Erythroblast (primary cell): Measurements from ENCODE around the gene SH3BGRL3.
"Not testable (repeated sequence)": the region's sequence is repeated elsewhere in the genome, so short reads cannot be mapped to it uniquely, and the experiment has no call there.

Experiments
- DNase-seq, 2 experiments: peaks; one replicate each; lab custom pipeline; 2025; lab: John Stamatoyannopoulos, UW
- GATA1 ChIP-seq: IDR thresholded peaks from 2 replicates; pipeline ENCODE4 v1.6.1; 2011; ENCODE audit warnings: low read depth, mild to moderate bottlenecking, control low read depth, low read length, moderate library complexity
- POLR2A ChIP-seq: IDR thresholded peaks from 2 replicates; pipeline ENCODE4 v1.6.1; 2011; ENCODE audit warnings: mild to moderate bottlenecking, low read length

The SH3BGRL3 gene

DNA sequence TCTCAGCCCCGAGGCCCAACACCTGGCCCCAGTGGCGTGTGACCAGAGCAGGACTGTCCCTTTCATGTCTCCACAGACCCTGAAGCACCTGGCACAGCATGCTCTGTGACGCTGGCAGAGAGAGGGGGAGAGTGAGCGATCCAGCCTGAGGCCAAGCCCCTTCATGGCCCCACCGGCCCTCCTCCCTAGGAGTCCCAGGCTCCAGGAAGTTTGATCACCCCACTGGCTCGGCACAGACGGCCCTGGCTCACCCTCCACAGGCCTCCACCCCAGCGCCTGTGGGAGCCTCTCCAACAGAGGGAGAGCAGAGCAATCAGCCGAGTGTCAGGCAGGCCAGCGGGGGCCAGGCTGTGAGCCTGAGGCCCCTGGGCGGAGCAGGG is 11.0 kb downstream of the SH3BGRL3 start:
- DNase-seq, result no peak
- TF ChIP-seq GATA1 (no peak), POLR2A (no peak)

DNA sequence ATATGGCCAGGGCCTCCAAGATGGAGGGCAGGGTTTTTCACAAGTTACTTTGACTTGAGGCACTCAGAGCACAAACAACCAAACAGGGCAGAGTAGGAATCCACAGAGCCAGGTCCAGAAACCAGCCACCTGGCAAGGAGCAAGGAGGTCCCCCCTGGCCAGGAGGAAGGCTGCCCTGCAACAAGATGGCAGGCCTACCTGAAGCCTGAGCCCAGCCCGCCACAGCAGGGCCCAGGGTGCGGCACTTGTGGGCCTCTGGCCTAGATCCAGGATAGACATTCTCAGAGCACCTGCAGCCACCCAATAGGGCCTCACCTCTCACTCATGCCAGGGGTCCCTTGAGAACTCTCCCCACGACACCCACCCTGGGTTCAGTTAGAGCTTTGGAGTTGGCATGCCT is 11.5 kb downstream of the SH3BGRL3 start:
- TF ChIP-seq POLR2A, result no peak
- TF ChIP-seq GATA1, result no peak
- DNase-seq, result no peak

DNA sequence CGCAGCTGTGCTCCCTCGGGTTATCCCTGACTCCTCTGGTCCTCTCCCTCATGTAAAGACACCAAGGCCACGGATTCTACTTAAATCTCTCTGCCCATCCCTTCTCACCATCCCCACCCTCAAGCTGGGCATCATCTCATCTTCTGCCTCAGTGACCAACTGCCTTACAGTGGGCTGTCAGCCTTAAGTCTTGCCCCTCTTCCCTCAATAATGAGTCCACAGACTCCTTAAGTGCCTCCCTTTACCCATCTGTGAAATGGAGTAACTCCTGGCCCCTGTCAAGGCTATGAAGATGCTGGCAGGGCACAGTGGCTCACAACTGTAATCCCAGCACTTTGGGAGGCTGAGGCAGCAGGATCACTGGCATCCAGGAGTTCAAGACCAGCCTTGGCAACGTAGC is 12.1 kb downstream of the SH3BGRL3 start:
- TF ChIP-seq POLR2A (no peak), GATA1 (no peak)
- no peak for DNase-seq

DNA sequence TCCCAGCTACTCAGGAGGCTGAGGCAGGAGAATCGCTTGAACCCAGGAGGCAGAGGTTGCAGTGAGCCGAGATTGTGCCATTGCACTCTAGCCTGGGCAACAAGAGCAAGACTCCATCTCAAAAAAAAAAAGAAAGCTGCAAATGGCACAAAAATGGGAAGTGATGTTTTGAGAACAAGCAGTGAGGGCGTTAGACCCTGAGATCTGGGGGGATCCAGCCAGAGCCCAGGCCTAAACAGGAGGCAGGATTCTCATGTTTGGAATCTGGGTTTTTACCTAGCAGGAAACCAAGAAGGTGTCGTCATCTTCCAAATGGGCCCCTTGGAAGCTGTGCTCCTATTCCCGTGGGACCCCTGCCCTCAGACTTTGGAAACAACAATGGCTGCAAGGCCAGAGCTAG is 12.8 kb downstream of the SH3BGRL3 start:
- not testable (repeated sequence) for DNase-seq

DNA sequence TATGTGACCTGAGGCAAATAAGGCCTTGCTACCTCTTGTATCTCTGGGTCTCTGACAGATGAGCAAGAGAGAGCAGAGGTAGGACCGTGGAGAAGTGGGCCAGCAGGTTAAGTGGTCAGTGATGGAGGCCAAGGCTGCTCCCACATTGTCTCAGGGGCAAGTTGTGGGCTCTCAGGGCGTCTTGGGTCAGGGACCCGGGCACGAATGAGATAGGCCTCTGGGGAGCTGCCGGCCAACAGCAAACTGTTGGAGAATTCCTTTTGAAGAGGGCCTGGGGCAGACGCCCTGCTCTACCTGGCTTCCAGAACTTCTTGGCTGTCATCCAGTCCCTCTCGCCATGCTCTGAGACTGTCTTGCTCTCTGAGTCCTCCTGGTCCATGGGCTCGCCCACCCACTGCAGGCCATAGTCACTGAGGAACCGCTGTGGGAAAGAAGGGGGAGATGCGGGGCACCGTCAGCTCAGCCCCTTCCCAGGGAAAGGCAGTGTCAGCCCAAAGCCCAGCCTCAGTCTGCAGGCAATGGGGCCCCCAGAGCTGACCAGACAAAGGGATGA is 14.1 kb downstream of the SH3BGRL3 start:
- DNase-seq, result no peak
- TF ChIP-seq POLR2A, result no peak
- no peak for TF ChIP-seq GATA1

DNA sequence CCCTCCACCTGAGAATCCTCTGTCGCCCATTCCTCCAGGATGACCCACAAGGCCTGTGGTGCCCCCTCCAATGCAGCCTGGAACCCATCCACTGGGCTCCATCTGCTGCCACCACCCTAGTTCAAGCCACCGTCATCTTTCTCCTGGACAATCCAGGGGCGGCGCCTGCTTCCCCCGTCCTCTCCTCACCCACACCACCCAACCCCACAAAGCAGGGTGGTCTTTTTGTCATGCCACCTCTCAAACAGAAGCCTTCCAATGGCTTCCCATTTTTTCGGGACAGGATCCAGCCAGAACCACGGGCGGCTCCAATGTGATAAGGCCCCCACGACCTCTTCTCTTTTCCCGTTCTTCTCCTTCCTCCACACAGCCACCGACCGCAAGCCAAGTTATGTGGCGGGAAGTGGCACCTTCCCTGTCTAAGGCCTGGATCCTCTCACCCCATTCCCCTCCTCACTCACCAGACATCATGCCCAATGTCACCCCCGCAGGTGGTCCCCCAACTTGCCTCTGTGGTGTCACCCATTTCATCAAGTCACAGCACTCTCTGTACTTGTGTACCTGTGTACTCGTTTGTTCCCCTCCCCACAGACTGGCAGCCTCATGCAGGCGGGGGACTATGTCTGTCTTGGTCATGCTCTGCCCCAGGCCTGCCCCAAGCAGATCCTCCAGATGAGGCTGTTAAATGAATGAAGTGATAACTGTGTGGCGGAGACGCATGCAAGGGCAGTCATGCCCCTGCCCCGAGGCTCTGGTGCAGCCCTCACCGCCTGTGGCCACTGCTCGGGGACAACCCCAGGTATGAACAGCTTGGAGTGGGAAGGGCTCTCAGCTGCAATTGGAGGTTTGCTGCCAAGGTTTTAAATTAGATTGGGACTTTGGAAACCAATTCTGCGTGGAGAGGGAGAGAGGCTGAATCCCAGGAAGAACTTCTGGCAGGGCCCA is 15.6 kb downstream of the SH3BGRL3 start:
- TF ChIP-seq POLR2A (no peak), GATA1 (no peak)
- DNase-seq, result no peak

DNA sequence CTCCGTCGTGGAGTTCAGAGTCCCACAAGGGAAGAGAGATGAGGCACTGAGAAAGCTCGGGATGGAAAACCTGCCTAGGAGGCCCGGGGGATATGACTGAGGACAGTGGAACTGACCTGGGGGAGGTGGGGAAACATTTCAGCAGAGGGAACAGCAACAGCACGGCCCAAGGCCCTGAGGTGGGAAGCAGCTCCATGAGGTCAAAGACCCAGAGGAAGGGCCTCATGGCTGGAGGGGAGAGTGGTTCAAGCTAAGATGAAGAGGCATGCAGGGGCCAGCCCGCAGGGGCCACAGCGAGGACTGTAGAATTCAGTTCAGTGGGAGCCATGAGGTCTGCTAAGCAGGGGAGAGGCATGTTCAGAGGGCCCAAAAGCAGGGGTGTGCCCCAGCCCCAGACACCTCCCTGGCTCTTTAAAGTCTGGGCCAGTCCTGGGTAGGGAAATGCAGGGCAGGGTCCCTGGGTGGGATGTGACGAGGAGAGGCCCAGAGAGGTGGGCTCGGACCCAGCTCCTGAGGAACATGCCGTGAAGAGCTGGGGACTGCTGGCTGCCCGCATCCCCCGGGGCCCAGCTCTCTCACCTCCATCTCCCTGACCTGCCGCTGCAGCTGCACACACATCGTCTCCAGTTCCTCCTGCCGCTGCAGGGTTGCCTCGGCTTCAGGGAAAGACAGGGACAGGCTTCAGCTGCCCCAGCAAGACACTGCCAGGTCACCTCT is 16.6 kb downstream of the SH3BGRL3 start:
- DNase-seq, result no peak
- no peak for TF ChIP-seq GATA1
- TF ChIP-seq POLR2A, result no peak

DNA sequence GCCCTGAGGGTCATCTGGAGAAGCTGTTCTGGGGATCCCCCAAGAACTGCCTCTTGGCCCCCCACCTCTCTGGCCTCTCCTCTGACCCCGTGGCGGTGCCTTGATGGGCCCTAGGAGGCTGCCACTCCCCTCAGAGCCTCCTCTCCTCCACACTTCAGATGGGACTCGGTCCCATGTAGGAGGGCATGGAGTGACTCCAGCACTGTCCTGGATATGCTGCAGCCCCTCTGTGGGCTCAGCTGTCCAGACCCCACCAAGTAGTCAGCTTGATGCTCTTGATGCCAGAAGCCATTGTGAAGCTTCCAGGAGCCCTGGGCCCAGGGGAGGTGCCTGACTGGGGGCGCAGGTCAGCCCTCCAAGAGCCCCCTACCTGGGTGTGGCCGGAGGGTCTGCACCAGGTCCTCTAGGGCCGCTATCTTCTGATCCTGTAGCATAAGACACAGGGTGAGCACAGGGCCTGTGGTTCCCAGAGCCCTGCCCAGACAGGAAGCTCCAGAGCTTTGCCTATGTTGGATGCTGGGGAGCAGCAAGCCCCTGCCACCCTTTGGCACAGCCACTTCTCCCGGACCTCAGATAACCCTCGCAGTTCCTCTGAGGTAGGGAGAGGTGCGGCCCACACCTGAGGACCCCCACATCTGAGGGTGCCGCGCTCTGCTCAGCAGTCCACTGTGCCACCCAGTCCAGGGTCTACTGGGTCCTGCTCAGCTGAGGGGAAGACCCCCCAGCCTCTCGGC is 17.3 kb downstream of the SH3BGRL3 start:
- no peak for TF ChIP-seq GATA1
- TF ChIP-seq POLR2A, result no peak
- no peak for DNase-seq

DNA sequence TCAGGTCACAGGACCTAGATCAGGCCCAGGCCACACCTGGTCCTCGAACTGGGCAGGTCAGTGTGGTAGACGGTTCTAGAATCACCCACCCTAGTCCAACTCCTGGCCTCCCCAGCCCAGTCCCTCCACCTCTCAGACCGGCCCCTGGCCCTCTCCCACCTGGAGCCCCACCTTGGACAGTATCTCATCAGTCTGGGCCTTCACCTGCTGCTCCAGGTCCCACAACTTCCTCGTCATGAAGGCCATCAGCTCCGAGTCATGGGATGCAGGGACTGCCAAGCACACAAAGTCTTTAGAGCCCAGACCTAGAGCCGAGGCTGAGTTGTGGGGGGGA is 17.9 kb downstream of the SH3BGRL3 start:
- TF ChIP-seq GATA1, result no peak
- TF ChIP-seq POLR2A, result no peak
- DNase-seq, result no peak

DNA sequence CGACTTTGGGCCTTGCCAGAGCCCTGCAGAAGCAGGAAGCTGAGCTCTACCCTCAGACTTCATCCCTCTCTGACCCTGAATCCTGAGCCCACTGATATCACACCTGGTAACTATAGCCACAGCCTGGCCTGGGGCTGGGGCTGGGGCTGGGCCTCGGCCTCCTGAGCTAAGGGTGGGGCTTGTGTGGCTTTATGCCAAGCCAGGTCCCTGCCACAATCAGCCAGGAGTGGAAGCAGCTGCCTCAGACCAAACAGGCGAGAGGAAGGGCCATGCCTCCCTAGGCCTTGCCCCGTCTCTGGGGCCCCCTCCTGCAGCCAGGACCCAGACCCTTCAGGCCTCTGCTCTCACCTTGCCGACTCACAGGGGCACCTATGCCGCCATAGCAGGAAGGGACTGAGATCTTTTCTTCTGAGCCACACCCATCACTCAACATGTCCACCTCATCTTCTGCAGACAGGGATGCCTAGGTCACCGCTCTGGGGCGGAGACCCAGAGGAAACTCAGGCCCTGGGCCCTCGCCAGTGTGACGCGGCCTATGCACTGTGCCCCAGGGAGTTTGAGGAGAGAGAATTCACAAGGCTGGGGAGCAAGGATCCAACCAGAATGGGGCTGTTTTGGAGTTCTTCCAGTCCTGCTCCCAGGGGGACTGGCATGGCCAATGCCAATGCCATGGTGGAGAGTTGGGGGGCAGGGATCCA is 20.8 kb downstream of the SH3BGRL3 start:
- TF ChIP-seq GATA1 (no peak), POLR2A (no peak)
- peak in 1 of 2 experiments; percentile 42 for DNase-seq

DNA sequence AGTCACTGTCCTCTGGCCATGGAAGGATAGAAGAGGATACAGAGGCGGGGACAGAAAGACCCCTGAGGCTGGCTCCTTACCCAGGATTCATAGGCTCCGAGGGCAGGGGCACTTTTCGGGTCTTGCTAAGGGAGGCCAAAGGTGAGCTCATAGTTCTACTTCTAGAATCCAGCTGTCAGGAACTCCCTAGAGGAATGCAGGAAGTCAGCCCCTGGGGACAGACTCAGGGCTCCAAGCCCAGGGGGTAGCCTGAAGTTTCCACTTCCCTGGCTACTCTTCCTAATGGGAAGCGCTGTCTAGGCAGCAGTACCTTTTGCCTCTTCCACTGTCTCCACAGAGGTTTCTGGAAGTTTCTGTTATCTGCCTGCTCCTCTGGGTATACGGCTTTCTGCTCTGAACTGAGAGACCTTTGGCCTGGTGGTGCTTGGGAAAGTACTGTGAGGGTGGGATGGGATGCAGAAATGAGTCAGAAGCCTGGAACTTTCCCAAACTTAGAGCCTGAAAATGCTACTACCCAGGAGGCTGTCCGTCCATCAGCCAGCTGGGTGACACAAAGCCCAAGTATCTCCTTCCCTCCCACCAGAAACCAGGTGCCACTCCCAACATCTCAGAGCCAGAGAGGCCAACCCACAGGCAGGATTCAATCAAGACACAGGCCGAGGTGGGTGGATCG is 23.0 kb downstream of the SH3BGRL3 start:
- TF ChIP-seq GATA1 (no peak), POLR2A (no peak)
- no peak for DNase-seq

DNA sequence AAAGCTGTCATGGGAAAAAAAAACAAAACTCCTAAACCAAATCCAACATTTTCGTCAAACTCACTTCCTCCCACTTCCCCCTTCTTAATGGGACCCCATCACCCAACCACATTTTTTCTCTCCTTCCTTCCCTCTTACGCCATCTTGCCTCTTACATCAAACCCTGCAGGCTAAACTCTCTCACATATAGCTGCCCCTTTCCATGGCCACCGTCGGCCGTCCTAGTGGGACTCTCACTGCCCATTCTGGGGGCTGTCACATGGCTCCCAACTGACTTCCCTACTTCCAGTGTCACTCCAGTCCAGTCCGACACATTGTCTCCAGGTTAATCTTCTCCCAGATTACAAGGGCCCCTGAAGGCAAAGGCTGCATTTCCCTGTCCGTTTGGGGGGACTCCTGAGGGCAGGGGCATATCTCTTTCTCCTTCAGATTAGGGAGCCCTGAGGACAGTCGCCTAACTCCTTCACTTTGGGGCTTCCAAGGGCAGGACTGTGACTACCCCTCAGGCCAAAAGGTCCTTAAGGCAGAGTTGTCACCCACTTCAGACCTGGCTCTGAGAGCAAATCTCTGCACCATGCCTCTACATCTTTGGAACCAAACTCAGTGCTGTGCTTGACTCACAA is 25.9 kb downstream of the SH3BGRL3 start:
- DNase-seq, result no peak
- TF ChIP-seq POLR2A (no peak), GATA1 (no peak)
